SJCRH30 (cell line): ENCODE measurements around the gene ZNF827. TPM values are rescaled to one million over a fixed set of nuclear protein-coding genes. Genes with fewer than 3 reads are reported as not detected.

Source experiments
- DNase-seq, 2 experiments: peaks; one replicate each; pipeline ENCODE4 v3.0.0-alpha.2; 2015 to 2020
- H3K27ac ChIP-seq: fragments of 250-450 bp; sonication (Bioruptor Pico); 2 replicates; pipeline ENCODE4 v1.5.1; 2020; ENCODE audit warnings: mild to moderate bottlenecking, moderate library complexity
- H3K27me3 ChIP-seq: fragments of 250-450 bp; sonication (Bioruptor Pico); 2 replicates; pipeline ENCODE4 v1.5.1; 2020; ENCODE audit warnings: mild to moderate bottlenecking, moderate library complexity
- H3K36me3 ChIP-seq: fragments of 250-450 bp; sonication (Bioruptor Pico); 2 replicates; pipeline ENCODE4 v1.5.1; 2020; ENCODE audit warnings: mild to moderate bottlenecking, moderate library complexity
- H3K4me1 ChIP-seq: fragments of 250-450 bp; sonication (Bioruptor Pico); 2 replicates; pipeline ENCODE4 v1.5.1; 2020; ENCODE audit warnings: mild to moderate bottlenecking, moderate library complexity
- H3K4me3 ChIP-seq: fragments of 250-450 bp; sonication (Bioruptor Pico); 2 replicates; pipeline ENCODE4 v1.5.1; 2020; ENCODE audit warnings: mild to moderate bottlenecking, moderate library complexity
- H3K9me3 ChIP-seq: fragments of 250-450 bp; sonication (Bioruptor Pico); replicated peaks from 2 replicates; pipeline ENCODE4 v1.5.1; 2020; ENCODE audit warnings: mild to moderate bottlenecking, moderate library complexity
- total RNA-seq: library from RNA; depleted of rRNA; stranded (reverse); fragments of >200 nt; shearing (Covaris generic); gene quantifications from 2 replicates; pipeline ENCODE4 v1.2.3, GENCODE V29; 2014

ZNF827 gene
- total RNA-seq, 1 experiment from 2014 or later, result 10.5 TPM

DNA sequence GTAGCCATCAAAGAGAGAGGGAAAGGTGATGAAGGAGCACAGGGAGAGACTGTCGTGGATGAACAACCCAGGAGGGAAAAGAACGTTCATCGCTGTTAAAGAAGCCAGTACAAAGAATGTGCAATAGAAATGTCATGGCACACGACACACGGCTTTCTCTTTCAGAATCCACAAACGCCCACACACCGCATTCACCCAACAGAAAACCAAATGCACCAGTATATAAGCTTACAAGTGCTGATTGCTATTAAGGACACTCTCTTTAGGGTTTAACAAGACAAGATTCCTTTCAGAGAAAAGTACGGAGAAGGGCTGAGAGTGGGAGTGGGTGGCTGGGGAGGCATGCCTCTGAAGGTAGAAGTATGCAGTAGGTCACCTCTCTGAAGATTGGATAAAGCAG, 178.4 kb downstream of the ZNF827 start:
- H3K9me3 ChIP-seq, result no peaks in the 10 kb centered on the region
- H3K4me3 ChIP-seq, result no peak overlapping the region
- no peaks in the 10 kb centered on the region for H3K27me3 ChIP-seq
- DNase-seq, result no peak
- H3K4me1 ChIP-seq, result no peaks in the 10 kb centered on the region
- peaks cover 15% of the 10 kb centered on the region for H3K36me3 ChIP-seq
- H3K27ac ChIP-seq, result no peak overlapping the region

DNA sequence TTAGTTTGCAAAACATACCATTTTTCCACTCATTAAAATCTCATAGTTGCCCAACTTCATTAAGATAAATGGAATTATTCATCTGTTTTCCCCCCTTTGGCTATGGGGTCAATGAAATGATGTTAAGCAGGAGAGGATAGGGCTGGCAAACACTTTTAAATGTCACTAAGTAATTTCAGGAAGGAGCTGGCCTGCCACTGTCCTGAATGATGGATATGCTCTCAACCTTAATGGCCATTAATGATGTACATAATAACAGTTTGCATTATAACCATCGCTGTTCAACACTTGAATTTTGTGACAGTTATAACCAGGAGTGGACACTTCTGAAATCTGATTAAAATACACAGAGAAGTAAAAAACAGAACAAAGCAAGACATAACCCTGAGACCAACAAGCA, 181.4 kb downstream of the ZNF827 start:
- Histone ChIP-seq H3K36me3 (peaks cover 4% of the 10 kb centered on the region; the same call in 1 of the 2 replicates), H3K27ac (no peak overlapping the region), H3K4me1 (no peaks in the 10 kb centered on the region), H3K9me3 (no peaks in the 10 kb centered on the region), H3K27me3 (no peaks in the 10 kb centered on the region), H3K4me3 (no peak overlapping the region)
- DNase-seq, result no peak

DNA sequence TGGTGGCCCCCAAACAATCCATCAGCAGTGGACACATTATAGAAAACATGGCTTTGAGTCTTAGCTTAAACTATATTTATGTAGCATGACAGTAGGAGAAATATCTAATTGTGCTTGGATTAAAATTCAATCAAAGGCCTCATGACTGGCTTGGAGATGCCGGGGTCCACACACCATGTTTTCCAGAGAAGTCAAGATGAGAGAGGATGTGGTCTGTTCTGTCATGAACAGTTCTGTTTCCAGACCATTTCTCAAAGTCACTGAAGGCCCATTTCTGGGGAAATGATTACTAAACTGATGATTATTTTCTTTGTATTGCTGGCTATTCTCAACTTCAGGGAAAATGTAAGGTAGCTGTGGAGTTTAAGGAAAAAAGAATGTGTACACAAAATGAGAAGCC, 182.4 kb downstream of the ZNF827 start:
- H3K4me1 ChIP-seq, result no peaks in the 10 kb centered on the region
- H3K27ac ChIP-seq, result no peak overlapping the region
- H3K9me3 ChIP-seq, result no peaks in the 10 kb centered on the region
- H3K4me3 ChIP-seq, result no peak overlapping the region
- no peak for DNase-seq
- H3K36me3 ChIP-seq, result peaks cover 4% of the 10 kb centered on the region; the same call in 1 of the 2 replicates
- H3K27me3 ChIP-seq, result no peaks in the 10 kb centered on the region

DNA sequence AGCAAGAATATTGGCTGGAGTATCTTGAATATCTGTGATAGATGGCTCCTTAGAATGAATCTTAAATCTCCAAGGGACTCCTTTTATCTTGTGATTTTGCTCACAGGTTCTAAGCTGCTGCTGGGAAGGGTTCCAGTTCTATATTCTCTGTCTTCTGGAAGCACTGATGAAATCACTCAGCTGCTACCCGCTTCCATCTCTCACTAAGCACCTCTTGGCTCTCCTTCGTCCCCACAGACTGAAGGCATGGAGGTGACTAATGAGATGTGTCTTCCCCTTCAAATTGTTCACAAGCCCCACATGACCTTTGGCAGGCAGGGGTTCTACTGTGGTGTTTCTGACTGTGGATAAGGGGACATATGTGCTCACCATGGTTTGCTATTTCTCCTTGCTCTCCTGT, 182.8 kb downstream of the ZNF827 start:
- H3K27me3 ChIP-seq, result no peaks in the 10 kb centered on the region
- H3K36me3 ChIP-seq, result peaks cover 4% of the 10 kb centered on the region; the same call in 1 of the 2 replicates
- no peaks in the 10 kb centered on the region for H3K9me3 ChIP-seq
- no peak overlapping the region for H3K27ac ChIP-seq
- no peak overlapping the region for H3K4me3 ChIP-seq
- no peaks in the 10 kb centered on the region for H3K4me1 ChIP-seq
- DNase-seq, result no peak

DNA sequence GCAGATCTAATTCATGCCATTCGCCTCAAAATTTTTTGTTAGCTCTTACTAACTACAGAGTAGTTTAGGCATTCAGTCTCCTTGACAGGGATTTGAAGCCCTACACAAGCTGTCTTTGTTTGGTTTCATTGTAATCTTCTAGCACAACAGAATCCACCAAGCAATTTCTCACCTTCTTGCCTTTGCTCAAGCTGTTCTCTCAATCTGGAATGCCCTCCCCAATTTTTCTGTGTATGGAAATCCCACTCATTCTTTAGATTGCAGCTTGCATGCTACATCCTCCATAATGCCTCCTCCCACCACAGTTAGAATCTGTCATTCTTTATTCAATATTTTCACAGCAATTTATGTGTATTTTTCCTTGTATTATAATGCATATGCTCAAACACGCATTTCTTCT, 195.0 kb downstream of the ZNF827 start:
- H3K4me1 ChIP-seq, result peaks cover 13% of the 10 kb centered on the region
- no peaks in the 10 kb centered on the region for H3K36me3 ChIP-seq
- H3K27me3 ChIP-seq, result no peaks in the 10 kb centered on the region
- no peaks in the 10 kb centered on the region for H3K9me3 ChIP-seq
- DNase-seq, result no peak
- H3K4me3 ChIP-seq, result no peak overlapping the region
- no peak overlapping the region for H3K27ac ChIP-seq

DNA sequence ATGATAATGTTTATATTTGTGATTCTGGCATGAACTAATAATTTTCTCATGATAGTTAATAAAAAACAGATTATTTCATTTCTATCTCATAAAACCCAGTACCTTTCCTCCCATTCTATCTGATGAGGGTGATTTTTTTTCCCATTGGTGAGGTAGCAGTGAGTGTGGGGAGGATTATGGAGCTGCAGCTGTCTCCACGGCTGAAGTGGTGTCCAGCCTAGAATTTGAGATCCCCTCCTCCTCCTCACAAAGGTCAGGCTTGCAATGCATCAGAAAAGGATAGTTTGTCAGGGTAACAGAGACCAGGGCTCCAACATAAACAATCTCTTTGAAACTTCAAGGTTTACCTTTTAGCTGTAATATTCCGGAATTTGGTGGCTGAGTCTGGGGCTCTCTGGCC, 197.8 kb downstream of the ZNF827 start:
- DNase-seq, result peak; percentile 44 to 69
- no peaks in the 10 kb centered on the region for H3K27me3 ChIP-seq

DNA sequence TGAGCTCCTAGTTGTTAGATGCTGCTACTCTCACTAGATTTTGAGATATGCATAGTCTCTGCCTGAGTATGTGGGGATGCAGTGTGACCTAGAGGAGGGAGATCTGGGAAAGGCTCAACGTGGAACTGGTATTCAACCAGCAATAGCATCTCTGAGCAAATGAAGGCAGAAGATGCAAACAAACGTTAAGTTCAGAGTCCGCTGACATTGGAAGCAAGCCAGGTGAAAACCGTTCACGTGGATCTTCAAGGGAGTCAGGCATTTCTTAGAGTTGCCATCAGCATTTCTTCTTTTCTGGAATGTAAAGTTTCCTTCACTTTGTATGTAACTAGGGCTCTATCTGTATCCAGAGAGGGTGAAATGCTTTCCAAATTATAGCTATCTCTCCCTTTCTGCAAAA, 198.8 kb downstream of the ZNF827 start:
- Histone ChIP-seq H3K27ac (no peak overlapping the region), H3K27me3 (no peaks in the 10 kb centered on the region), H3K36me3 (no peaks in the 10 kb centered on the region)

More for the DNA sequence above, 197.8 kb downstream of the ZNF827 start:
- peak overlapping the region; percentile 67 for H3K27ac ChIP-seq
- H3K36me3 ChIP-seq, result no peaks in the 10 kb centered on the region
- no peaks in the 10 kb centered on the region for H3K9me3 ChIP-seq
- H3K4me1 ChIP-seq, result peaks cover 31% of the 10 kb centered on the region
- peak overlapping the region; percentile 25 for H3K4me3 ChIP-seq

DNA sequence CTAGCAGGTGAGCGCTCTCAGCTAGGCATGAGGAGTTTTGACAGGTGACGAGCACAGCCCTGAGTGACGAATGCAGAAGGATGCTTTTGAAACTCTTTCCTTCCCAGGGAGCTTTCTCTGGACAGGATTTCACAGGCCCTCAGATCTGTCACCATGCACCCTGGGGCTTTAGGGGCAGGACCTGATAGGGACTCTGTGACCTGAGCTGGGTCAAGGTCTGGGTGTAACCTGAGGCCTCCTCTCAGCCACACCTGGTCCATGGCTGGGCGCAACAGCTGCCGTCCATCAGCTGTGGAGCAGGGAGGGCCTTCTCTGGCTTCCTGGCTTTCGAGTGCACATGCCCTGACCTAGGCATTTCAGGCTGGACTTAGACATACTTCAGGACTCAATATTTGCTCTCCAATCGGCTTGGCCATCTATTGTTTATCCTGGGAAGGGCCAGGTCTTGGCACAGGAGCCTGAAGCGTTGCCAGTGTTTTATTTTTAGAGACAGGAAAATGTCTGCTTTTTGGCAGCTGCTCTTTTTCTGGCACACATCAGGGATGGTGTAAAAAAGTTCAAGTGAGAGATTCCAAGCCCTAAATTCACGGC, 202.3 kb downstream of the ZNF827 start:
- Histone ChIP-seq H3K36me3 (no peaks in the 10 kb centered on the region), H3K4me3 (no peak overlapping the region), H3K9me3 (no peaks in the 10 kb centered on the region), H3K4me1 (peaks cover 58% of the 10 kb centered on the region), H3K27ac (peak overlapping the region; percentile 93), H3K27me3 (no peaks in the 10 kb centered on the region)
- DNase-seq, result peak; percentile 34 to 50

More for the DNA sequence above, 198.8 kb downstream of the ZNF827 start:
- Histone ChIP-seq H3K9me3 (no peaks in the 10 kb centered on the region), H3K4me1 (peaks cover 40% of the 10 kb centered on the region), H3K4me3 (no peak overlapping the region)
- DNase-seq, result no peak

DNA sequence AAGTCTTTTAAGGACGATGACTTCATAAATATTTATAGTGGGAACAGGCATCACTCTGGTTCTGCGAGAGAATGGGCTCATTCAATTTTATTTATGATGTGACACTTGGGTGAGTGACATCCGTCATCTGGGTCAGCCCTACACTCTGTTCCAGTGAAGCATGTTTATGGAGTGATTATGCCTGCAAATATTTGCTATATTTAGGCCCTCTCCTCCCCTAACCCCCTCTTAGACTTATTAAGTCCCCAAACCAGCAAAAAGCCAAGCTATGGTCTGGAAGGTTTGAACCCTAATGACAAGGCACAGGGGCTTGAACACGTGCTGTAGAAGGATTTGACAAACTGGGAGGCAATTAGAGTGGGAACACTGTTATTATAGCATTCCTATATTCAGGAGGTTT, 202.8 kb downstream of the ZNF827 start:
- Histone ChIP-seq H3K27me3 (no peaks in the 10 kb centered on the region), H3K27ac (peak overlapping the region; percentile 93), H3K9me3 (no peaks in the 10 kb centered on the region), H3K36me3 (no peaks in the 10 kb centered on the region), H3K4me3 (no peak overlapping the region), H3K4me1 (peaks cover 56% of the 10 kb centered on the region)
- DNase-seq, result no peak

DNA sequence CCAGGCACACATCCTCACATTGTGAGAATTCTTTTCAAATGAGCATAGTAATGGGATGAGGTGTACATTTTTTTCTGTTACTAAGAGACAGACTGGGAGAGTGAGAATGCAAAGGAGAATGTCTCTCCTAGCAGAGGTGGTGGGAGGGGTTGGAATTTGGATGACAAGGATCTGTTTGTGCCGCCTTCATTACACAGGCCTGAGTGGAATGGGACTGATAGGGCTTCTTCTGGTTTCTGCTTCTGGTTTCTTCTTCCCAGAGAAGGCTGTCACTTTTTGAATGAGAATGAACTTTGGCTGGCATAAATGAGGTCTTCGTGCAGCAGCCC, 203.3 kb downstream of the ZNF827 start:
- H3K9me3 ChIP-seq, result no peaks in the 10 kb centered on the region
- no peaks in the 10 kb centered on the region for H3K36me3 ChIP-seq
- H3K27me3 ChIP-seq, result no peaks in the 10 kb centered on the region
- H3K4me1 ChIP-seq, result peaks cover 56% of the 10 kb centered on the region
- peak in 1 of 2 experiments; percentile 19 for DNase-seq
- peak overlapping the region; percentile 93 for H3K27ac ChIP-seq
- H3K4me3 ChIP-seq, result no peak overlapping the region

DNA sequence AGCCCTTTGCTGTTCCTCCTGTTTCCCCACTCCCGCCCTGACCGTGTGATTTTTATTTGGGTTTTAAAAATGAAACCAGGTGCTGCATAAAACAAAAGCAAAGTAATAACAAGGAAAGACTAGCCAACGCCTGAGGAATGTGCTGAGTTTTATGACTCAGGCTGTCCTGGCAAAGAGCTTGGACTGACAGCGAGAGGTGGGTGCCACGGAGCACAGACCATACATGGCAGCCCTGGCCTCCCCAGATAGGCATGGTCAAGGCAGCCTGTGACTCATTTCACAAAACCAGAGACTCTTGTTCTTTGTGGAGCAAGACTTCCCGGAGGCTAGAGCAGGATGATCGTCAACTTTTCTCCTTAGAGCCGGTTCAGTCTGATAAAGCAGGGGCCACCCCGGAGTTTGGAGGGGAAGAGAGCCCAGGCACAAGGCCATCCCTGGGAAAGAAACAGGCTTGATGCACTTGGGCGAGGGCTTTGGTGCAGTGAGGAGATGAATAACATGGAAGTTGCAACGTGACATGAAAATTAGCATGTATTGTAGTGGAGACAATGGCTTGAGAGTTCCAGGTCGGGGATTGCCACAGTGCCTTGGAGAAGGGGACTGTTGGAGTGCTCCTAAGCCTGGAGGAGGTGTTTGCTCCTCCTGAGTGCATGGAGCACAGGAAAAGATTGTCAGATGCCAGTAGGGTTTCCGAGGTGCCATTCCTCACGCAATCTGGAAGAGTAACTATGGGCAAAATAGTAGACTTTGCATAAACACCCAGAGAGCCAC, 203.9 kb downstream of the ZNF827 start:
- Histone ChIP-seq H3K9me3 (no peaks in the 10 kb centered on the region), H3K4me1 (peaks cover 60% of the 10 kb centered on the region), H3K27ac (peak overlapping the region; percentile 93), H3K4me3 (no peak overlapping the region), H3K36me3 (no peaks in the 10 kb centered on the region), H3K27me3 (no peaks in the 10 kb centered on the region)
- DNase-seq, result peak; percentile 20 to 32

DNA sequence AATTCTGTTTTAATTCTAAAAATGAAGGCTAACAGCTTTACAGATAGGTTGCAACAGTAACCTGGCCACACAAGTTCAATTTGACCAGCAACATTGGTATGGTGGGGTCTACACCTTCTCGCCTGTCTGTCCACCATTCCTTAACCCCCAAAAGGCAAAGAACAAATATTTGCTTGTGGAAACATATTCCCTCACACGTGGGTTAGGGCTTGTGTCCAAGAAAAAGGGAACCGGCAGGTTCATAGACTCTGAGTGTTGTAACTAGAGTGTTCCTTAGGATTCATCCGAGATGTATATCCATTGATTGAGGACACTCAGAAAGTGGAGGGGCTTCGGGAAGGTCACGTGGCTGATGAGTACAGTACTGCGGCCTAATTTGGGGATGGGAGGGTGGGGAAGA, 204.6 kb downstream of the ZNF827 start:
- peak overlapping the region; percentile 77 for H3K4me3 ChIP-seq
- no peaks in the 10 kb centered on the region for H3K27me3 ChIP-seq
- peaks cover 61% of the 10 kb centered on the region for H3K4me1 ChIP-seq
- H3K9me3 ChIP-seq, result no peaks in the 10 kb centered on the region
- DNase-seq, result no peak
- H3K27ac ChIP-seq, result peak overlapping the region; percentile 93
- no peaks in the 10 kb centered on the region for H3K36me3 ChIP-seq

DNA sequence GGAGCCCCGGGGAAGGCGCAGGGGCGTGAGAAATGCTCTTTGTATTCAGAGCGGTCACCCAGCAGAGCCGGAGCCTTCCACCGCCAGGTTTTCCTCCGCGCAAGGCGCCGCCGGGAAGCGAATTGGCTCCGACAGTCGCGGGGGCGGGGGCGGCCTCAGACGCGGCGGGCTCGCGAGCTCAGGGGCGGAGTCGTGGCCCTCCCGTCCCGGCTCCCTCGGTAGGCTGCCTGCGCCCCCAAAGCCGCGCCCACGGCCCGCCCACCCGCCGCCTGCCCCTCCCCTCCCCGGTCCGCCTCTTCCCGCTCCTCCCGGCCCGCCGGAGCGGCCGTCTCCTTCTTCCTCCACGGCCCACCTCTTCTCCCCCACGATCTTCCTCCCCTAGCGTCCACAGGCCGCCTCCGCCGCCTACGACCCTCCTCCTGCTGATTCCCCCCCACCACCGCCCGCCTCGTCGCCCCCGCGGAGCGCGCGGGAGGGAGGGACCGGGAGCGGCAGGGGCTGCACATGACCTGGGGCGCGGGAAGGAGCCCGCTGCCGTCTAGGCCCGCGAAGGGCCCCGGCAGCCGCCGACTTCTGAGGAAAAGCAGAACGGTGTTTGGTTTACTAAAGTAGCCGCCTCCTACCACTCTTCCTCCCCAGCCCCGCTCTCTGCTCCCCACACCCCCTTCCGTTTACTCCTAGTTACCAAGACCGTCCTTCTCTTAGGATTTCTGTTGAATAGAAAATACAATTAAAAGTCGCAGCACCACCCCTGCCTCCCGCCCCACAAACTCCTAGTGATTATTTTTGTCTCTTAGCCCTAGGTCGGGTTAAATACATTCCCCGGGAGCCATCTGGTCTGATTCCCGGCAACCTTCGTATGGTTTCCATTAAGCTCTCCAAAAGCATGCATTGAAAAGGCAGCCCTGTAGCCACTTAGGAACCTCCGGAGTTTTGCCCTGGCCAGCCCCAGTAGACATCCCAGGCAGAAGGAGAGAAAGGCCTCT, 205.4 kb downstream of the ZNF827 start:
- H3K9me3 ChIP-seq, result no peaks in the 10 kb centered on the region
- DNase-seq, result peak; percentile 90 to 91
- H3K27me3 ChIP-seq, result no peaks in the 10 kb centered on the region
- no peaks in the 10 kb centered on the region for H3K36me3 ChIP-seq
- H3K4me3 ChIP-seq, result peak overlapping the region; percentile 77
- H3K27ac ChIP-seq, result peak overlapping the region; percentile 93
- peaks cover 61% of the 10 kb centered on the region for H3K4me1 ChIP-seq

DNA sequence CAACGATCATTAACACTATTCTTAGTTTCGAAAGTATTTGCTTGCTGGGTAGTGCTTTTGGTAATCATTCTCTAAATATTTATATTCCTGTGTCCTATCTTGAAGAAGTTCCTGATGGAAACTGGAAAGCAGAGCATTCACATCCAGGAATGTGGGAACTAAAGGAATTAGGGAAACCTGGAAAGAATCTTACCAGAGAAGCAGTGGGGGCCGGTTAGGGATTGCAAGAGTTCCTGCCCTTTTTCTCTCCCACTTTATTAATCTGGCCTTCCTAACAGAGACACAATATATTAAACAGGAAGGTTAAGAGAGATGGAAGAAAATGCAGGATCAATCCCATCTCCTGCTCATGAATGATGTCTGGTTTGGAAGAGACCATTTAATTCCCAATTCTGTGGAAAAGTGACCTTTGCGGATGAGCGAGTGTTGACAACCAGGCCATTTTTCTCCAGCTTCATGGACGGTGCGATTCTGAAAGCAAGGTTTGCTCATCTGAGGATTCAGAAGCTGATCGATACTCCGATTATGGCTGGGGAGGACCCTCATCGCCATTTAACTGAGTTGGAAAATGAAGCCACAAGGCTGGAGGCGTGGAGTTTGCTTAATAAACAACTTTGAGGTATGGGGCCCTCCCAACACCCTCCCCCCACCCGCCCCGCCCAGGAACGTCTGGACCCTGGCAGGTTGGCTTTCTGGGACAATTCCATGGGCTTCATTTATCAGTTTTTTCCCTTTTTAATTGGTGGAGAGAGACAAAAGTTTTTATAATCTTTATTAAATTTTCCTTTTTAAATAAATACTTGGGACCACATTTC, 206.4 kb downstream of the ZNF827 start:
- Histone ChIP-seq H3K4me3 (peak overlapping the region; percentile 77), H3K9me3 (no peaks in the 10 kb centered on the region), H3K4me1 (peaks cover 56% of the 10 kb centered on the region), H3K27me3 (no peaks in the 10 kb centered on the region), H3K36me3 (no peaks in the 10 kb centered on the region), H3K27ac (peak overlapping the region; percentile 93)
- DNase-seq, result peak in 1 of 2 experiments; percentile 19
